ENCODE measurements around the gene HAL. TPM values are rescaled to one million over a fixed set of nuclear protein-coding genes. Genes with fewer than 3 reads are reported as not detected.

The HAL gene
- polyA plus RNA-seq, 2 of the 4 experiments (the other 2 are of a cell fraction): 0.22 to 0.43 TPM

DNA sequence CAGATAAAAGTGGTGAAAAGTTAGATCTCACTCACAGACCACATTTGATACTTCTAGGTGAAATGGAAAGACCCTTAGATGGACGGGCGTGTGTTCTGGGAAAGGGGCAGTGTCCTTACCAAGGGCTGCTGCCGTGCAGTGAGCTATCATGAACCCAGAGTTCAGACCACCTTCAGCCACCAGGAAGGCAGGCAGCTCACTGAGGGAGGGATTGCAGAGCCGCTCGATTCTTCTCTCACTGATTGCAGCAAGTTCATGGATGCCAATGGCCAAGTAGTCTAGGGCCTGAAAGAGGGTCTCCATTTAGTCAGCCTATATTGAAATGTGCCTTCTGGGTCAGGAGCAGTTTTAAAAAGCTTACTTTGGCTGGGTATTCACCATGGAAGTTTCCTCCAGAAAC lies 15.7 kb downstream of the HAL start:
- Histone ChIP-seq H3K9me3 (no peaks in the 10 kb centered on the region), H3K4me3 (no peak overlapping the region), H3K27ac (no peak overlapping the region), H3K4me1 (no peaks in the 10 kb centered on the region), H3K4me2 (no peak overlapping the region)
- DNase-seq (ENCODE audit: low read depth in 1 of 2, low spot score in 1 of 2) (no peak), FAIRE-seq (no peak), ATAC-seq (no peak)
- ChIA-PET CTCF (interaction anchor here (1.2 kb wide), 1 partner anchor 21 kb away, joined by 3 read pairs; no protein-coding TSS in a partner anchor), POLR2A (no interaction called here)
- 78% methylated on average over 5 of the region's 5 CpGs for WGBS (ENCODE audit: missing lambda C conversion rate)
- TF ChIP-seq EHMT2 (IDR thresholded peaks at IDR 0.05; ENCODE audit: low read depth): no peak
- no peak for TF ChIP-seq SMC3 (IDR thresholded peaks at IDR 0.05)
- TF ChIP-seq MYC (IDR thresholded peaks at IDR 0.05; ENCODE audit: borderline replicate concordance, low read length): no peak
- no peak for TF ChIP-seq BCL3 (IDR thresholded peaks at IDR 0.05)

- H3K4me2 ChIP-seq: no peak overlapping the region
- DNase-seq (ENCODE audit: low read depth in 1 of 2, low spot score in 1 of 2): no peak
- TF ChIP-seq FOXS1 (CRISPR knock-in tag; IDR thresholded peaks at IDR 0.05) (no peak), HOXA7 (CRISPR knock-in tag; IDR thresholded peaks at IDR 0.05) (no peak), HOXB13 (CRISPR knock-in tag; IDR thresholded peaks at IDR 0.05; ENCODE audit: low read depth) (no peak), ATOH8 (CRISPR knock-in tag; IDR thresholded peaks at IDR 0.05; ENCODE audit: low read depth) (no peak), CEBPB (IDR thresholded peaks at IDR 0.05) (no peak), KDM1A (IDR thresholded peaks at IDR 0.05; ENCODE audit: low read depth) (no peak), HDAC2 (IDR thresholded peaks at IDR 0.05) (no peak), SMC3 (IDR thresholded peaks at IDR 0.05) (no peak), MAFK (IDR thresholded peaks at IDR 0.05; ENCODE audit: partially characterized antibody) (no peak), CBX8 (IDR thresholded peaks at IDR 0.05) (no peak), ZC3H11A (IDR thresholded peaks at IDR 0.05) (no peak), REST (IDR thresholded peaks at IDR 0.05) (no peak), BCL3 (IDR thresholded peaks at IDR 0.05) (no peak), POLR2AphosphoS2 (conservative IDR thresholded peaks at IDR 0.05; ENCODE audit: low read length) (no peak), RCOR1 (IDR thresholded peaks at IDR 0.05; ENCODE audit: low read depth, low read length) (no peak)
- TF ChIP-seq, protein P1, sequence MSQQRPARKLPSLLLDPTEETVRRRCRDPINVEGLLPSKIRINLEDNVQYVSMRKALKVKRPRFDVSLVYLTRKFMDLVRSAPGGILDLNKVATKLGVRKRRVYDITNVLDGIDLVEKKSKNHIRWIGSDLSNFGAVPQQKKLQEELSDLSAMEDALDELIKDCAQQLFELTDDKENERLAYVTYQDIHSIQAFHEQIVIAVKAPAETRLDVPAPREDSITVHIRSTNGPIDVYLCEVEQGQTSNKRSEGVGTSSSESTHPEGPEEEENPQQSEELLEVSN (IDR thresholded peaks at IDR 0.05; ENCODE audit: borderline replicate concordance, low read depth): no peak
- TF ChIP-seq, protein P2, sequence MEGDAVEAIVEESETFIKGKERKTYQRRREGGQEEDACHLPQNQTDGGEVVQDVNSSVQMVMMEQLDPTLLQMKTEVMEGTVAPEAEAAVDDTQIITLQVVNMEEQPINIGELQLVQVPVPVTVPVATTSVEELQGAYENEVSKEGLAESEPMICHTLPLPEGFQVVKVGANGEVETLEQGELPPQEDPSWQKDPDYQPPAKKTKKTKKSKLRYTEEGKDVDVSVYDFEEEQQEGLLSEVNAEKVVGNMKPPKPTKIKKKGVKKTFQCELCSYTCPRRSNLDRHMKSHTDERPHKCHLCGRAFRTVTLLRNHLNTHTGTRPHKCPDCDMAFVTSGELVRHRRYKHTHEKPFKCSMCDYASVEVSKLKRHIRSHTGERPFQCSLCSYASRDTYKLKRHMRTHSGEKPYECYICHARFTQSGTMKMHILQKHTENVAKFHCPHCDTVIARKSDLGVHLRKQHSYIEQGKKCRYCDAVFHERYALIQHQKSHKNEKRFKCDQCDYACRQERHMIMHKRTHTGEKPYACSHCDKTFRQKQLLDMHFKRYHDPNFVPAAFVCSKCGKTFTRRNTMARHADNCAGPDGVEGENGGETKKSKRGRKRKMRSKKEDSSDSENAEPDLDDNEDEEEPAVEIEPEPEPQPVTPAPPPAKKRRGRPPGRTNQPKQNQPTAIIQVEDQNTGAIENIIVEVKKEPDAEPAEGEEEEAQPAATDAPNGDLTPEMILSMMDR (IDR thresholded peaks at IDR 0.05): no peak
- TF ChIP-seq, protein P3, sequence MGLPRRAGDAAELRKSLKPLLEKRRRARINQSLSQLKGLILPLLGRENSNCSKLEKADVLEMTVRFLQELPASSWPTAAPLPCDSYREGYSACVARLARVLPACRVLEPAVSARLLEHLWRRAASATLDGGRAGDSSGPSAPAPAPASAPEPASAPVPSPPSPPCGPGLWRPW (IDR thresholded peaks at IDR 0.05): no peak
- TF ChIP-seq, protein P4, sequence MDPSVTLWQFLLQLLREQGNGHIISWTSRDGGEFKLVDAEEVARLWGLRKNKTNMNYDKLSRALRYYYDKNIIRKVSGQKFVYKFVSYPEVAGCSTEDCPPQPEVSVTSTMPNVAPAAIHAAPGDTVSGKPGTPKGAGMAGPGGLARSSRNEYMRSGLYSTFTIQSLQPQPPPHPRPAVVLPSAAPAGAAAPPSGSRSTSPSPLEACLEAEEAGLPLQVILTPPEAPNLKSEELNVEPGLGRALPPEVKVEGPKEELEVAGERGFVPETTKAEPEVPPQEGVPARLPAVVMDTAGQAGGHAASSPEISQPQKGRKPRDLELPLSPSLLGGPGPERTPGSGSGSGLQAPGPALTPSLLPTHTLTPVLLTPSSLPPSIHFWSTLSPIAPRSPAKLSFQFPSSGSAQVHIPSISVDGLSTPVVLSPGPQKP (IDR thresholded peaks at IDR 0.05; ENCODE audit: low read depth, low read length): no peak
- no peak overlapping the region for H3K27ac ChIP-seq
- H3K9me3 ChIP-seq: no peaks in the 10 kb centered on the region
- ATAC-seq: no peak
- no peaks in the 10 kb centered on the region for H3K4me1 ChIP-seq
- FAIRE-seq: no peak
- POLR2A ChIA-PET: no interaction called here
- no peak overlapping the region for H3K4me3 ChIP-seq
- 76% methylated on average over 3 of the region's 3 CpGs for WGBS (ENCODE audit: missing lambda C conversion rate)
- CTCF ChIA-PET: no interaction called here
These were observed 17.4 kb downstream of the HAL start for GRCh38 chr12:95978774-95979173.

All from A549 (cell line).